ENCODE measurements around the gene ARID5B.

ARID5B gene

GRCh38 chr10:61989995-61990760 is 88.7 kb downstream of the ARID5B start:
- no peak for DNase-seq (ENCODE audit: low read depth)

GRCh38 chr10:61990761-61991135 is 89.2 kb downstream of the ARID5B start:
- DNase-seq (ENCODE audit: low read depth) = no peak

DNA sequence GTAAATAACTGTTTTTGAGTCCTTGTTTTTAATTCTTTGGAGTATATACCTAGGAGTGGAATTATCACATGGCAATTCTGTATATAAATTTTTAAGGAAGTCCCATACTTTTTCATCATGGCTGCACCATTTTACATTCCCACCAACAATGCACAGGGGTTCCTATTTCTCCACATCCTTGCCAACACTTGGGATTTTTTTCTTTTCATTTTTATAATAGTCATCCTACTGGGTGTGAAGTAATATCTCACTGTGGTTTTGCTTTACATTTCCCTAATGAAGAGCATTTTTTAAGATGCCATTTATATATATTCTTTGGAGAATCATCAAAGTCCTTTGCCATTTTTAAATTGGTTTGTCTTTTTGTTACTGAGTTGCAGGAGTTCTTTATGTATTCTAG is 89.7 kb downstream of the ARID5B start:
- DNase-seq (ENCODE audit: low read depth) = no peak

- DNase-seq (ENCODE audit: low read depth) = no peak
These were observed 90.6 kb downstream of the ARID5B start for GRCh38 chr10:61992059-61992460.

GRCh38 chr10:61992671-61993668 is 91.5 kb downstream of the ARID5B start:
- peak; percentile 61 for DNase-seq (ENCODE audit: low read depth)

DNA sequence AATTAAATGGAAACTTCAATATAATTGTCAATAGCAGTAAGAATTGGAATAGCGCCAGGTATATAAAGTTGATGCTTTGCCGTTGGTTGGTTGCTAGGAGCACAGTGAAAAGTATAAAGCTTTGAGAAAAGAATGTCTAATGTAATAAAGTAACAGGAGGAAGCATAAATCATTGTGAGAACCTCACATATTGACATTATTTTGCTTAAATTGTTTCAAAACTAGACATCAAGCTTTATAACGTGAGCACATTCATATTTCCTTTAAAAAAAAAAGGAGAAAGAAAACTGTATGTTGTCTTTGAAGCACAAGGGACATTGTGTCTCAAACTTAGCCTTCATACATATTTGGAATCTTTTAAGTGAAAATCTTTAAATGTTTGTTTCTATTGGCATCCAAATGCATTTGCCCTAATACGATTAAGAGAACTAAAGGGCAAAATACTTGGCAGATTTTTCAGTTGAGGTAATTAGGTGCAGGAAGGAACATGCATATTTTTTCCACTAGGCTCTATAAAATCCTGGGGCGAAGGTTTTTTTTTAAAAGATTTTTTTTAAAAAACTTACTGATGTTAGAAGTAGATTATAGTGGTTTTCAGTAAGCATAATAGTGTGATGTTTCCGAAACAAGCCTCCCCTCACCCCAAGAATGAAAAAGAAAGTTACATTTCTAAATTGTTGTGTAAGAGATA is 92.4 kb downstream of the ARID5B start:
- no peak for DNase-seq (ENCODE audit: low read depth)

DNA sequence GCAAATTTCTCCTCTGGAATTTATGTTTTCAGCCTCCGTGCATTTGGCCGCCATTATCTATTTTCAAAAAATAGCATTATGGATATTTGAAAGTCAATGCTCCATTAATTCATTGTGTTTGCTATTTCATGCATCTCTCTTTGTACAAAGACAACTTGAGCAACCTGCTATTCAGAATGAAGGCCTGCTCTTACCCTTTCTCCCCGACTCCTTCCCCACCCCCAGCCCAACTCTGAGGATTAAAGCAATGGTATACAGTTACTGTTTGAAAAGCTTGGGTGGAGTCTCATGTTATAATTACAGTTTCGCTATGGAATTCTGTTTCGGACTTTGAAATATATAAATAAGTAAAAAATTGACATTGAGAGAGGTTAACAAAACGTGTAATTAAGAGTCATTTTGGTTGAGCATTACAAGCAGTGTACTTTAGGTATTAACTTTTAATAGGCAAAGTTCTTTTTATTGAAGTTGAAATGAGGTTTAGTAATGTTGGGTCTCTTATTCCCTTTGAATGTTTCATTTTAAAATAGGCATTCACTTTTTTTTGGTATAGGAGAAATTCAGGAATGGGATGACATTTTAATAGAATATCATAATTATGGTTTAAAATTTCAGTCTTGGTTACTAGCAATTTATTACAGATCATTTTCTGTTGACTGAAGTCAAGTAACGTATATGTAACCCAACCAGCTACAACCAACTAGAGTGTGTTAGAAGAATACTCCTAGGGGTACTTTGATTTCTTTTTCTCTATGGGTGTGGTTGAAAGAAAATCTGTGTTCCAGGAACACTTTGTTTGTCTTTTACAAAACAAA is 93.1 kb downstream of the ARID5B start:
- no peak for DNase-seq (ENCODE audit: low read depth)

DNA sequence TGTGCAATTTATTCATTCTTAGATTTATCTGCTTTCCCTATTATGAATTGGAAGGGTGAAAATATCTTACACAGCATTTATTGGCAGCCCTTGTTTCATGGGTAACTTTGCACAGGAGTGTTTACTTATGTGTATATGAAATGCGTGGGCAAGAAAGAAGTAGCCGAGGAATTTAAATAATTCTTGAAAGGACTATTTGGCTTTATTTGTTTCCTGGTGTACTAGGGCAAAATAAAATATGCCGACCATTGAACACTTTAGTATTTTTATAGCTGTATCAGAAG is 93.7 kb downstream of the ARID5B start:
- DNase-seq (ENCODE audit: low read depth) = no peak

DNA sequence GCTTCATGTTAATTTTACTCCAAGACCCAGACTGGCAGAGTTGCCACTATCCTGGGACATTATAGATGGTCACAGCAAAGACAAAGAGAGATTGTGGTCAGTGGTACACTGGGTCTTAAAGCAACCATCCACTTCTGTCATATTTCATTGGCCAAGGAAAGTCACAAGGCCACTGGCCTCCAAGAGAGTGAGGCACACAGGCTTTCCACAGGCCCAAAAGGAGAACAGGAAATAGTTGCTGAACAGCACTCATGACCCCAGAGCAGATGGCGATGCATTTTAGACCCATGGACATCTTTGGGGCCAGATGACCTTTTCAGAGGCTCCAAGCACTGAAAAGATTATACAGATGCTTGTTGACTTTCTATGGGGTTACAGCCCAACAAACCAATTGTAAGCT is 97.4 kb downstream of the ARID5B start:
- no peak for DNase-seq (ENCODE audit: low read depth)

DNA sequence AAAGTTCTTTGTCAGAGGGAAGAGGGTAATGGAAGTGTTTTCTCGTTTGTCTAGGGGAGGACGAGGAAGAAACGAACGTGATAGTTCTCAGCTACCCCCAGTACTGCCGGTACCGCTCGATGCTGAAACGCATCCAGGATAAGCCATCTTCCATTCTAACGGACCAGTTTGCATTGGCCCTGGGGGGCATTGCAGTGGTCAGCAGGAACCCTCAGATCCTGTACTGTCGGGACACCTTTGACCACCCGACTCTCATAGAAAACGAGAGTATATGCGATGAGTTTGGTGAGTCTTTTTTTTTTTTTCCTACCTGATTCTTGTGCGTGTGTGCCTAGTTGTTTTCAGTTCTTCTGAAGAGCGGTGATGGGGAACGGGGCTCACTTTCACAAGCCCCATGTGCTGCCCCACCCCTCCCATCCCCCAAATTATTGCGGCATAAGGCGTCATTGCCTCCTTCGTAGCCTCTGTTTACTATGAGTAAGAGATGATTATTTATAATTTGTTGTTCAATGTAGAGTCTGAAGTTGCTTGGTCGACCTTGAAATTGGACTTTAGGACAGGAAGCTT is 98.6 kb downstream of the ARID5B start:
- no peak for DNase-seq (ENCODE audit: low read depth)

- no peak for DNase-seq (ENCODE audit: low read depth)
These were observed 99.2 kb downstream of the ARID5B start for GRCh38 chr10:62000726-62001125.

- DNase-seq (ENCODE audit: low read depth) = no peak
These were observed 100.4 kb downstream of the ARID5B start for GRCh38 chr10:62001898-62002297.

DNA sequence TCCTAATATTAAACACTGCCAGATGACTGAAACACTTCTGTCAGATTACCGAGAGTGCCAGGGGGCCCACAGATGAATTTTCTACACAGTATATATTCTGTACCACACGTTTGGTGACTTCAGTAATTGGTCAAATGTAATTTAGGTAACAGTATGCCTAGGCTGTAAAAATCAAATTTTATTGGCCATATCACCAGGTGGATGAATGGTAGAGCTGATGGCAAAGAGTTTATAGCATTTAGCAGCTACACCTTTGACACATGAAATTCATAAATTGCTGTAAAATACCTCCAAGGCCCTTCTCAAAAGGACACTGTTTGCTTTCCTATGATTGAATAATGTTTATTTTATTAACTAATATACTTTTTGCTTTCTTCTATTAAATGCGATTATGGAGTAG is 101.3 kb downstream of the ARID5B start:
- no peak for DNase-seq (ENCODE audit: low read depth)

DNA sequence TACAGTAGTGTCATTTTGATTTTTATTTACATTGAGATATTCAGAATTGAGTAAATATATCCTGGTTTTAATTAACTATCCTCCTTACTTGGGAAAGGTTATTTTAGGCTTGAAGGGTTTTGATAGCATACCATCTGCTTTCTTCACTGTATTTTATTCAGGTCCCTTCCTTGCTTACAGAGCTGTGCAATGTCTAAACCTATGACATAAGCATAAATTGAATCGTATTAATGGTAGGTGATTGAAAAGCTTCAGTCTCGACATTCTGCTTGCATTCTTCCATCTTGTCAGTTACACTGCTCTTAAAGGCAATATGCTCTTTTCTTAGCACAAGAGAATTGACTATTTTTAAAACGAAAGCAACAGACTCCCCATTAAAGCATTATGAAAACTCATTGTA is 102.5 kb downstream of the ARID5B start:
- no peak for DNase-seq (ENCODE audit: low read depth)

GRCh38 chr10:62005281-62005680 is 103.8 kb downstream of the ARID5B start:
- DNase-seq (ENCODE audit: low read depth) = no peak

DNA sequence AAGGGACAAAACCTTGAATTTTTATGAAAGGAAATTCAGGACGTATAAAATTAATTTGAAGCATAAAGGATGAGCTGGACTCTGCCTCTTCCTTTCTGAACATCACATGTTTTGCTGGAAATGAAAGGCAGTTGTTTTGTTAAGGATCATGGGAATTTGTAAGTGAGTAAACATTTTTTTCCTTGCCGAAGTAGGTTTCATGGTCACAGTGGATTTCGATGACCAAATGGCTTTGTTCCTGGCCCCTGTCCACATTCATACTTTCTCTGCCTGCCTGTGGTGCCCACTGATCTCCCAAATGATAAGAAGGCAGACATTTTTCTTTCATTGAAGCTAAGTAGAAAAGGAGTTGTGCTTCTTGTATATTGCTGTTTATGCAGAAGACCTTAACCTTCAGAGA is 104.2 kb downstream of the ARID5B start:
- DNase-seq (ENCODE audit: low read depth) = no peak

DNA sequence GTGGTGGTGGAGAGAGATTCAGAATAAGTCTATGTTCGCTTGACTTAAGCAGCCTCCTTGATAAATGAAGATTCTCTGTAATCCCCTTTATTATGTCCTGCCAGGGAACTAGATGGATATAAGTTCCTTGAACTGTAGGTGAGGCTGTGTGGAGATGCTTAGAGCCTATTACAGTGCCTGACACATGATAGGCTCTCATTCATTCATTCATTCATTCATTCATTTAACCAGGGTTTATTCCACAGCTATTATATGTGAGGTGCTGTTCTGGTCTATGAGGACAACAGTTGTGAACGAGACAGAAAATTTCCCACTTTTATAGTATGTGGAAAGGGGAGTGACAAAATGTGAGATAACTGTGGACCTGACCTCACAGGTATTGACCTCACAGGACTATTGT is 105.6 kb downstream of the ARID5B start:
- DNase-seq (ENCODE audit: low read depth) = no peak

- DNase-seq (ENCODE audit: low read depth) = no peak
These were observed 106.7 kb downstream of the ARID5B start for GRCh38 chr10:62008196-62008595.

GRCh38 chr10:62008946-62009345 is 107.4 kb downstream of the ARID5B start:
- DNase-seq (ENCODE audit: low read depth) = no peak

DNA sequence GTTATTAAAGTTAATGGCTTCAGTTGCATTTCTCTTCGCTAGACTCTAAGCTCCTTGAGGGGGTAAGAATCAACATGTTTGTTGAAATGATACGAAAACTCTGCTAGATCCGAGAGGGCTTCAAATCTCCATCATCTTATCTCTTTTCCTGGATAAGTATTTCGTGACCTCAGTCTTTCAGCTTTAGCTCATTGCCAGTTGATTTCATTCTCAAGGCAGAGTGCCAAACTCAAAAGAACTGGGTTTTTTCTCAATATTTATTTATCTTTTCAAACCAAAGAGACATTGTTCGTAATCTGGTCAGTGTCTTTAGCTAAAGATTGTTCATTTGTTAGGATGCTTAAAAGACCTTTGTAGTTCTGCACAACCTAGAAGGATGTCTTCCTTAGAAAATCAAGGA is 108.9 kb downstream of the ARID5B start:
- no peak for DNase-seq (ENCODE audit: low read depth)

- DNase-seq (ENCODE audit: low read depth) = no peak
These were observed 110.1 kb downstream of the ARID5B start for GRCh38 chr10:62011558-62011957.

DNA sequence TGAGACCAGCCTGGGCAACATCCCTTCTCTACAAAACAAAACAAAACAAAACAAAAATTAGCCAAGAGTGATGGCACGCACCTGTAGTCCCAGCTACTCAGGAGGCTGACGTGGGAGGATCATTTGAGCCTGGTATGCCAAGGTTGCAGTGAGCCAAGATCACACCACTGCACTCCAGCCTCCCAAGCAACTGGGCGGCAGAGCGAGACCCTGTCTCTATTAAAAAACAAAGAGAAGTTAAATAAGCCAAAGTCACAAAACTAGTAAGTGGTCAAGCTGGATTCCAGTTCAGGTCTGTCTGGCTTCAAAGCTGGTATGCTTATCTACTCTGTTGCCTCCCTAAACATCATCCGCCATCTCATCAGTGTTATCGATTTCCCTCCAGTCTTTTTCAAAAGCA is 110.8 kb downstream of the ARID5B start:
- DNase-seq (ENCODE audit: low read depth) = no peak

All from T-helper 22 cell (primary cell).